Right lobe of liver (tissue), 4 donors: Measurements from ENCODE around the gene PEX13.

Experiments used
- CTCF ChIP-seq, 4 donors: fragments of 200-600 bp in 3 of 4; fragments of 450-650 bp in 1 of 4; IDR thresholded peaks; one replicate each; pipeline versions ENCODE4 v1.5.1 to v1.8.0; 2016 to 2022; ENCODE audit warnings: antibody characterized with exemption in 4 of 4, mild to moderate bottlenecking in 2 of 4
- POLR2A ChIP-seq: fragments of 450-650 bp; IDR thresholded peaks from one replicate; pipeline ENCODE4 v1.6.1; 2017; ENCODE audit warnings: antibody characterized with exemption, mild to moderate bottlenecking
- donor health status: DM: no; HTN: no; CAD: no.
- donor health status: DM: no; HTN: no; CAD: no.
- donor health status: DM: no; HTN: yes; CAD: no.

- no peak for TF ChIP-seq CTCF (IDR thresholded peaks at IDR 0.05)
- no peak for TF ChIP-seq POLR2A
Observed at GRCh38 chr2:61074100-61074499, 56.6 kb downstream of the PEX13 start.
